ENCODE results near the gene ITGA11.

GRCh38 chr15:68261241-68261640, 170.7 kb downstream of the ITGA11 start:
- no peak for TF ChIP-seq CTCF (IDR thresholded peaks at IDR 0.05)
- no peak for TF ChIP-seq EZH2 (IDR thresholded peaks at IDR 0.05; ENCODE audit: borderline replicate concordance, insufficient read depth, low read depth, low read length, poor library complexity, severe bottlenecking)
